A549 (cell line): Measurements from ENCODE around the gene AQP6. TPM values are rescaled to one million over a fixed set of nuclear protein-coding genes. Genes with fewer than 3 reads are reported as not detected.

Experiments used
- ATAC-seq, 2 experiments: fragments of 200-7000 bp in 1 of 2; fragments of >200 bp in 1 of 2; cut with Nextera tagmentation in 1 of 2; cut with Tn5 transposase in 1 of 2; 3 replicates each; pipeline versions ENCODE4 v1.8.0 to v1.9.1; 2018 to 2020; ENCODE audit warnings: mild to moderate bottlenecking in 1 of 2, moderate library complexity in 1 of 2
- CTCF ChIA-PET: fragments of 300-600 bp; sonication (Branson Sonifier 250); formaldehyde crosslinking; extraction: SDS; loops from one replicate; lab custom pipeline; 2021; ENCODE audit warnings: antibody characterized with exemption, inconsistent platforms; lab: Yijun Ruan, JAX
- POLR2A ChIA-PET: fragments of 350-600 bp; formaldehyde crosslinking; extraction: SDS; loops from one replicate; lab custom pipeline; 2021; ENCODE audit warnings: antibody characterized with exemption, inconsistent platforms; lab: Yijun Ruan, JAX
- DNase-seq, 2 experiments: peaks; one replicate each; pipeline versions ENCODE4 v3.0.0 to v3.0.0-alpha.2; 2011 to 2016; ENCODE audit warnings: low read depth in 1 of 2, low spot score in 1 of 2
- FAIRE-seq: peaks from 2 replicates; lab custom pipeline; 2011; peaks lifted over from hg19 to GRCh38; lab: Jason Lieb, UNC
- H3K27ac ChIP-seq, 2 experiments: fragments of >200 bp; sonication (Bioruptor Twin); formaldehyde crosslinking; 3 replicates each; pipeline ENCODE4 v1.5.1; 2016 to 2017
- H3K4me1 ChIP-seq: fragments of >200 bp; sonication (Bioruptor Twin); formaldehyde crosslinking; 3 replicates; pipeline ENCODE4 v1.6.1; 2016
- H3K4me2 ChIP-seq: fragments of >200 bp; sonication (Bioruptor Twin); formaldehyde crosslinking; 3 replicates; pipeline ENCODE4 v1.6.1; 2016
- H3K4me3 ChIP-seq: fragments of >200 bp; sonication (Bioruptor Twin); formaldehyde crosslinking; 3 replicates; pipeline ENCODE4 v1.5.1; 2016
- H3K9me3 ChIP-seq: fragments of >200 bp; sonication (Bioruptor Twin); formaldehyde crosslinking; 3 replicates; pipeline ENCODE4 v1.6.1; 2016
- BCL3 ChIP-seq: fragments of >200 bp; sonication (Bioruptor Twin); formaldehyde crosslinking; IDR thresholded peaks from 3 replicates; pipeline ENCODE4 v1.6.1; 2016
- BHLHE40 ChIP-seq: IDR thresholded peaks from 2 replicates; pipeline ENCODE4 v1.6.1; 2012; ENCODE audit warnings: low read depth, low read length, inconsistent platforms
- CHD2 ChIP-seq: fragments of 150-350 bp; IDR thresholded peaks from 2 replicates; pipeline ENCODE4 v1.6.1; 2014; ENCODE audit warnings: low read length; ENCODE audit not compliant: partially characterized antibody
- EHF ChIP-seq: fragments of 250-450 bp; sonication (Bioruptor Pico); IDR thresholded peaks from 2 replicates; pipeline ENCODE4 v1.5.0; 2020; ENCODE audit warnings: mild to moderate bottlenecking
- FOSB ChIP-seq: fragments of 250-450 bp; sonication (Bioruptor Pico); IDR thresholded peaks from 2 replicates; pipeline ENCODE4 v1.5.0; 2020; ENCODE audit warnings: mild to moderate bottlenecking, moderate library complexity
- FOXS1 ChIP-seq: fragments of 250-450 bp; sonication (Bioruptor Pico); IDR thresholded peaks from 2 replicates; pipeline ENCODE4 v1.5.0; 2020; ENCODE audit warnings: mild to moderate bottlenecking, moderate library complexity
- HES2 ChIP-seq: fragments of >200 bp; sonication (Bioruptor Twin); formaldehyde crosslinking; IDR thresholded peaks from 2 replicates; pipeline ENCODE4 v1.6.1; 2016
- HOXA7 ChIP-seq: fragments of 250-450 bp; sonication (Bioruptor Pico); IDR thresholded peaks from 2 replicates; pipeline ENCODE4 v1.5.0; 2020; ENCODE audit warnings: mild to moderate bottlenecking, moderate library complexity
- HOXB13 ChIP-seq: fragments of 250-450 bp; sonication (Bioruptor Pico); IDR thresholded peaks from 2 replicates; pipeline ENCODE4 v1.5.0; 2020; ENCODE audit warnings: low read depth, mild to moderate bottlenecking, moderate library complexity
- JUNB ChIP-seq: fragments of >200 bp; sonication (Bioruptor Twin); formaldehyde crosslinking; IDR thresholded peaks from 2 replicates; pipeline ENCODE4 v1.6.1; 2016
- MAZ ChIP-seq: fragments of 150-350 bp; IDR thresholded peaks from 2 replicates; pipeline ENCODE4 v1.6.1; 2014; ENCODE audit warnings: antibody characterized with exemption, low read depth, low read length, borderline replicate concordance
- NFE2L2 ChIP-seq: fragments of 150-350 bp; conservative IDR thresholded peaks from 2 replicates; pipeline ENCODE4 v1.6.1; 2014; ENCODE audit warnings: low read length
- NPAS2 ChIP-seq: fragments of 250-450 bp; sonication (Bioruptor Pico); IDR thresholded peaks from 2 replicates; pipeline ENCODE4 v1.8.0; 2022; ENCODE audit warnings: mild to moderate bottlenecking, moderate library complexity, borderline replicate concordance
- POLR2A ChIP-seq: IDR thresholded peaks from 2 replicates; pipeline ENCODE4 v1.6.1; 2012; ENCODE audit warnings: mild to moderate bottlenecking, low read length
- RCOR1 ChIP-seq: fragments of 150-350 bp; IDR thresholded peaks from 2 replicates; pipeline ENCODE4 v1.6.1; 2014; ENCODE audit warnings: antibody characterized with exemption, low read length, low read depth
- RNF2 ChIP-seq: fragments of 200-600 bp; sonication (generic); IDR thresholded peaks from 2 replicates; pipeline ENCODE4 v1.6.1; 2016; ENCODE audit warnings: low read depth, mild to moderate bottlenecking, antibody characterized with exemption, moderate library complexity, borderline replicate concordance
- SREBF2 ChIP-seq: fragments of 450-650 bp; IDR thresholded peaks from 2 replicates; pipeline ENCODE4 v1.6.1; 2014; ENCODE audit warnings: mild to moderate bottlenecking, moderate library complexity
- TFCP2L1 ChIP-seq: fragments of 250-450 bp; sonication (Bioruptor Pico); IDR thresholded peaks from 2 replicates; pipeline ENCODE4 v1.5.0; 2021; ENCODE audit warnings: mild to moderate bottlenecking
- USF2 ChIP-seq: fragments of 450-650 bp; IDR thresholded peaks from 2 replicates; pipeline ENCODE4 v1.6.1; 2014; ENCODE audit warnings: antibody characterized with exemption
- ZC3H11A ChIP-seq: fragments of 450-650 bp; IDR thresholded peaks from 2 replicates; pipeline ENCODE4 v1.6.1; 2014; ENCODE audit warnings: antibody characterized with exemption, mild to moderate bottlenecking
- ZFP36 ChIP-seq: fragments of 450-650 bp; IDR thresholded peaks from 2 replicates; pipeline ENCODE4 v1.6.1; 2014; ENCODE audit warnings: borderline replicate concordance; ENCODE audit not compliant: partially characterized antibody
- ZSCAN20 ChIP-seq: fragments of 250-450 bp; sonication (Bioruptor Pico); IDR thresholded peaks from 2 replicates; pipeline ENCODE4 v1.8.0; 2022; ENCODE audit warnings: mild to moderate bottlenecking, moderate library complexity
- WGBS: methylation state at CpG from one replicate; pipeline ENCODE4 v1.1.6; 2017; ENCODE audit errors: missing lambda C conversion rate; 5-methylcytosine and 5-hydroxymethylcytosine counted together
- polyA plus RNA-seq, 4 experiments: library from polyadenylated mRNA; depleted of rRNA in 3 of 4; stranded (reverse); fragments of >200 nt; fragmentation: RNase III in 1 of 4; extraction: RNeasy Plus Mini Kit Qiagen cat#74134 plus additional on column Dnase treatment in 1 of 4; gene quantifications; 2 replicates in 3 of 4; 3 replicates in 1 of 4; pipeline ENCODE4 v1.2.3, GENCODE V29; 2011 to 2017

The AQP6 gene
- polyA plus RNA-seq, 2 of the 4 experiments (the other 2 are of a cell fraction): 0.05 TPM; not detected in 1

- Histone ChIP-seq H3K9me3 (no peaks in the 10 kb centered on the region), H3K27ac (no peak overlapping the region), H3K4me3 (no peak overlapping the region), H3K4me2 (no peak overlapping the region), H3K4me1 (peaks cover 9% of the 10 kb centered on the region)
- ATAC-seq (no peak), DNase-seq (no peak), FAIRE-seq (no peak)
- CTCF ChIA-PET: interaction anchor here (0.5 to 8.0 kb wide), 8 partner anchors 9 to 101 kb away, joined by 3 to 91 read pairs (median 3); no protein-coding TSS in a partner anchor
- peak; percentile 9 for TF ChIP-seq ZFP36
- TF ChIP-seq ZSCAN20 (CRISPR knock-in tag): no peak
- POLR2A ChIA-PET: no interaction called here
- WGBS: 80% methylated on average over 40 of the region's 53 CpGs
Observed at GRCh38 chr12:49954863-49955830, 17.6 kb upstream of the AQP6 start.

GRCh38 chr12:49955899-49956662, 16.7 kb upstream of the AQP6 start:
- POLR2A ChIA-PET: no interaction called here
- no peak overlapping the region for H3K27ac ChIP-seq
- DNase-seq (no peak), FAIRE-seq (no peak), ATAC-seq (no peak)
- no peaks in the 10 kb centered on the region for H3K9me3 ChIP-seq
- TF ChIP-seq ZC3H11A (no peak), TFCP2L1 (CRISPR knock-in tag) (no peak), BCL3 (no peak), RNF2 (no peak), HOXB13 (CRISPR knock-in tag) (no peak), FOXS1 (no peak), POLR2A (no peak), ZSCAN20 (CRISPR knock-in tag) (no peak), EHF (CRISPR knock-in tag) (no peak), BHLHE40 (no peak), FOSB (CRISPR knock-in tag) (no peak)
- CTCF ChIA-PET: interaction anchor here (0.5 to 8.0 kb wide), 6 partner anchors 8 to 58 kb away, joined by 3 to 91 read pairs (median 4); no protein-coding TSS in a partner anchor
- H3K4me3 ChIP-seq: no peak overlapping the region
- 58% methylated on average over 13 of the region's 13 CpGs for WGBS
- H3K4me2 ChIP-seq: no peak overlapping the region
- H3K4me1 ChIP-seq: peaks cover 14% of the 10 kb centered on the region

- H3K4me2 ChIP-seq: no peak overlapping the region
- ATAC-seq (no peak), DNase-seq (no peak), FAIRE-seq (no peak)
- H3K9me3 ChIP-seq: no peaks in the 10 kb centered on the region
- H3K4me3 ChIP-seq: no peak overlapping the region
- ChIA-PET CTCF (interaction anchor here (1.2 to 12.8 kb wide), 3 partner anchors 9 to 98 kb away, joined by 4 to 193 read pairs (median 91); partner anchors contain the start of gene AQP2), POLR2A (no interaction called here)
- H3K4me1 ChIP-seq: peaks cover 14% of the 10 kb centered on the region
- H3K27ac ChIP-seq: no peak overlapping the region
- no peak for TF ChIP-seq RCOR1
- no peak for TF ChIP-seq SREBF2
- TF ChIP-seq NPAS2 (CRISPR knock-in tag): no peak
- TF ChIP-seq CHD2: no peak
- TF ChIP-seq MAZ: no peak
- TF ChIP-seq HES2: no peak
- no peak for TF ChIP-seq HOXA7 (CRISPR knock-in tag)
- no peak for TF ChIP-seq USF2
- no peak for TF ChIP-seq NFE2L2
- TF ChIP-seq JUNB: no peak
- 75% methylated on average over 6 of the region's 6 CpGs for WGBS
Observed at GRCh38 chr12:49956663-49957569, 15.8 kb upstream of the AQP6 start.
